ENCODE data around the gene MUSK. TPM values are rescaled to one million over a fixed set of nuclear protein-coding genes. Genes with fewer than 3 reads are reported as not detected.
A peak's percentile ranks its signal among the peaks of the same experiment; 100 is the strongest.

The MUSK gene
- total RNA-seq, 4 donors from 2014 or later, result 0.31 to 0.37 TPM; not detected in 2

DNA sequence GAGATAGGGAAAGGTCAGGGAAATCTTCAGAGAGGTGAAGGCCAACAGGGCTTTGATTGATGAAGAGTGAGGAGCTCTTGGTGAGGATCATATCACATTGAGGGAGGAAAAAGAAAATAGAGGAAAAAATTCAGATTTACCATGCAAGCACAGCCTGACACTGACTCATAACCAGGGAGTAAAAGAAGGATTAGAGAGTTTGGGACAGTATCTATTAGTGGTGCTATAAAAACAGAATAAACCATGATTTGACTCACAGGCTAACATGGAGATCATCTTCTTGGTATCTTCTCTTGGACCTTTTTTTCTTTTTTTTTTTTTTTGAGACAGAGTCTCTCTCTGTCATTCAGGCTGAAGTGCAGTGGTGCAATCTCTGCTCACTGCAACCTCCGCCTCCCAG lies 44.4 kb downstream of the MUSK start:
- TF ChIP-seq CTCF (IDR thresholded peaks at IDR 0.05), result no peak
- ATAC-seq (ENCODE audit: low FRiP score), result no peak
- no peak for DNase-seq (ENCODE audit: low spot score)

DNA sequence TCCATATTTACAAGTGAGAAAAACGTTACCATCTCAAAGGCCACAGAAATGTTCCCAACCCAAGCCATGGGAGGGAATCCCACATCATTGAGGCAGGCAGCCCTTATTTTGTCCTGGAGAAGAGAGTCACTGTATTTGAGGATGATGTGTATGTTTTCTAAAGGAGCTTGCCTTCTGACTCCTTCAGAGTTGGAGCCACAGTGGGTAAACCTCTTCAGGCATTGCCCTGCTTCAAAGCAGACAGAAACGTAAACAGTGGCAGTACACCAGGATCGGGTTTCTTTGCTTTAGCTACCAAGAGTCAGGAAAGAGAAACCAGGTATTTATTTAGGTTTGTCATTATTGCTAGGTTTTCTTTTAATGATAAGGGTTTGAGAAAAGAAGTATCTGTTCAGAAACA lies 45.7 kb downstream of the MUSK start:
- TF ChIP-seq CTCF (IDR thresholded peaks at IDR 0.05), result no peak
- ATAC-seq (ENCODE audit: low FRiP score), result no peak
- DNase-seq (ENCODE audit: low spot score), result no peak

- DNase-seq (ENCODE audit: low spot score) (no peak), ATAC-seq (ENCODE audit: low FRiP score) (no peak)
- no peak for TF ChIP-seq CTCF (IDR thresholded peaks at IDR 0.05)
Observed at GRCh38 chr9:110728058-110728457, 59.5 kb downstream of the MUSK start.

DNA sequence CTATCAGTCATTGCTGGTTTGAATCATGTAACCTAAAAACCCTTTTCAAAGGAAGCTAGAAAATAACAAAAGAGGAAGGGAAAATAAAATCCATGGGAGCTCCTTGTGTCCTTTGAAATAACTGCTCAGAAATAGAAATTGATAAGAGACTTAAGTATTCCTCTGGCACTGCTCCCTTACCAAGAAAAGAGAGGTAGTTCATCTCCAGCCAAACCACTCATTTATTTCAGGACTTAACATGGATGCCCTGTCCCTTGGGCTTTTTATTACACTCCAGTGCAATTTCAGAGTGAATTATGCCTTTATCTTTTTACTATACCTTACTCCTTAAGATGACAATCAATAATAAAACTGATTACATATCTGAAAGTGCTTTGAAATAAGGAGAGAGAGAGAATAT lies 61.0 kb downstream of the MUSK start:
- TF ChIP-seq CTCF (IDR thresholded peaks at IDR 0.05), result no peak
- DNase-seq (ENCODE audit: low spot score), result no peak
- no peak for ATAC-seq (ENCODE audit: low FRiP score)

DNA sequence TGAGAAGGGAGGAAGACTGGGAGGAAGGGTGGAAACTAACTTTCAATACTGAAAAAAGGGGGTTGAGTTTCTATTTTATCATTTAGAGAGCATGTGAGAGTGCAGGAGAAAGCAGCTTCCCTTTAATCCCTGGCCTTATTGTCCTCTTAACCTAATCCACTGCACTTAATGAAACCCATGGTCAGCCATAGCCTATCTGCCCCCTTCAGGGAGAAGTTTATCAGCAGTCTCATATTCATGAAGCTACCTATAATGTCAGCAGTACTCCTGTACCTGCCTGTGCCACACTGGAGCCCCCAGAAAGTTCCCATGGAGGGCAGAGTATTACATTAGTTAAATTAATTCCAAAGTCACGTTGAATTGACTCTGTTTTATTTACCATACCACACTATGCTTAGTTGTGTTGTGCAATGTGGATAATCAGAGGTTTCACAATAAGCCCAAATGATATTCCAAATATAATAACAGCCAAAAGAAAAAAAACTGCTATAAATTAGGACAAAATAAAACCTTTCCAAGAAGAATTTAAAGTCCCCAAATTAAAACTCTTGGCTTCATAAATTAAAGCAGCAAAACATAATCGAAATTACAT lies 62.9 kb downstream of the MUSK start:
- ATAC-seq (ENCODE audit: low FRiP score), result peak; percentile 51
- TF ChIP-seq CTCF (IDR thresholded peaks at IDR 0.05), result no peak
- DNase-seq (ENCODE audit: low spot score), result no peak

GRCh38 chr9:110738982-110739381 lies 70.4 kb downstream of the MUSK start:
- no peak for TF ChIP-seq CTCF (IDR thresholded peaks at IDR 0.05)
- DNase-seq (ENCODE audit: low spot score) (no peak), ATAC-seq (ENCODE audit: low FRiP score) (no peak)

- peak; percentile 50 for ATAC-seq (ENCODE audit: low FRiP score)
- no peak for TF ChIP-seq CTCF (IDR thresholded peaks at IDR 0.05)
- no peak for DNase-seq (ENCODE audit: low spot score)
Observed at GRCh38 chr9:110742741-110743371, 74.3 kb downstream of the MUSK start.

All from omental fat pad (tissue), 4 donors.